RPMI8226 (cell line): ENCODE results near the gene CLDN10.
"Not testable (repeated sequence)": the region's sequence is repeated elsewhere in the genome, so short reads cannot be mapped to it uniquely, and the experiment has no call there.

Source experiments
- DNase-seq: peaks from one replicate; pipeline ENCODE4 v3.0.0-alpha.2; 2015

The CLDN10 gene

DNA sequence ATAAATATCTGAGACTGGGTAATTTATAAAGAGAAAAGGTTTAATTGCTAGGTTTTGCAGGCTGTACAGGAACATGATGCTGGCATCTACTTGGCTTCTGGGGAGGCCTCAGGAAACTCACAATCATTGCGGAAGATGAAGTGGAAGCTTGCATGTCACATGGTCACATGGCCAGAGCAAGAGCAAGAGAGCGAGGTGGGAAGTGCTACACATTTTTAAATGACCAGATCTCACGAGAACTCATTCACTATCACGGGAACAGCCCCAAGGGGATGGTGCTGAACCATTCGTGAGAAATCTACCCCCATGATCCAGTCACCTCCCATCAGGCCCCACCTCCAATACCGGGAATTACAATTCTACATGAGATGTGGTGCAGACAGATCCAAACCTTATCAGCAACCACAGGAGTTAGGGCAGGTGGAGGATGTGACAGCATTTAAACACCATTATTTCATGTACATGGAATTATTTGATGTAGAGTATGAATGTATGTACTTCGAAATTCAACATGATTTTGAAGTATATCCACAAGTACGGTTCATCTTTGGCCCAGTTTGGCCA lies 10.5 kb upstream of the CLDN10 start:
- DNase-seq = no peak

DNA sequence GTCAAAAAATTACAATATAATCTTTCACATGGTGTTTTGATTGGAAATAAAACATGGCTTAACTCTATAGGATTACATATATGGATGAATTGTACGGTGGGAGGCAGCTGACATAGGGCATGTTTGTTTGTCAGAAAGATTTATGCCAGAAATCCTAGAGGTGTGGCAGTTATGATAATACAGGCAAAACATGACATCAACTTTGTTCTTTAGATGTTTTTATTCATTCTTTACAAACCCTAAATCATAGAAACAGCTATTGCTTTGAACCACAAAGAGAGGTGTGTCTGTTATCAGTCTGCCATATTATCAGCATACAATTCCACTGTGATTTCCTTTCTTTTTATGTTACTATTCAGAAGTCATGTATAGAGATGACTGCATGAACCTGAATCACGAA lies 8.2 kb upstream of the CLDN10 start:
- DNase-seq = no peak

DNA sequence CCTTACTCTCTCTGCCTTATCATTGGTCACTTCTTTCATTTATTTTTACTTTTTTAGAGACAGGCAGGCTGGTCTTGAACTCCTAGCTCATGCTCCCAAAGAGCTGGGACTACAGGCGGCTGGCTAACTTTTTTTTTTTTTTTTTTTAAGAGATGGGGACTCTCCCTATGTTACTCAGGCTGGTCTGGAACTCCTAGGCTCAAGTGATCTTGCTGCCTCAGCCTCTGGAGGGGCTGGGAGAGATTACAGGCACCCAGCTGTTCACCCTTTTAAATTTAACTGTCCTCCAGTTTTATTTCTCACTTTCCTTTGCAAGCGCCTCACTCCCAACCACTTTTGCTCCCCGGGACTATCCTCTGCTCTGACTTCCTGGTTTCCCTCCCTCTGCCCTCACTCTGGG lies 5.6 kb upstream of the CLDN10 start:
- DNase-seq = no peak

DNA sequence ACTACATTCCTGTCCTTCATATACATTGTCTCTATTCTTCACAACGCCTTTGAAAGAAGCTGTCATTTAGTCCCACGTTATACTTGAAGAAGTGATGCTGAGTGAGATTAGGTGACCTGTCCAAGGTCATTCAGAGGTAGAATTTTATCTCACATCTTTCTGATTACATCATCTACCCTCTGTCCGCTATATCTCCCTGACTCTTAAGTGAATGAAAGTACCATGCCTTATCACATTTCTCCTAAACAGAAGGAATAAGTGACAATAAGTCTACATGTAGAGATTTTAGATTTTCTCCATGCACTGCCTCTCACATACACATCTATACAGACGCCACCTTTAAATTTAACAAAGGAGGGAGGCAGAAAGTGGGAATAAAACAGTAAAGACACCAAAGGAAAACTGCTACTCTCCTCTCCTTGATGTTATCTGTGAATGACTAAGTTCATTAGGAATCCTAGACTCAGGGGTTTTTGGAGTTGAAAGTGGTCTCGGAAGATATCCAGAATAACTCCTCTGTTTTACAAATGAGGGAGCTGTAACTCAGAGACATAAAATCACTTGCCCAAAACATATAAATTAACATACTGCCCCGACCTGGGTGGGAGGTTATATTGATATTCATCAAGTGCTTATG lies 4.9 kb upstream of the CLDN10 start:
- DNase-seq = no peak

DNA sequence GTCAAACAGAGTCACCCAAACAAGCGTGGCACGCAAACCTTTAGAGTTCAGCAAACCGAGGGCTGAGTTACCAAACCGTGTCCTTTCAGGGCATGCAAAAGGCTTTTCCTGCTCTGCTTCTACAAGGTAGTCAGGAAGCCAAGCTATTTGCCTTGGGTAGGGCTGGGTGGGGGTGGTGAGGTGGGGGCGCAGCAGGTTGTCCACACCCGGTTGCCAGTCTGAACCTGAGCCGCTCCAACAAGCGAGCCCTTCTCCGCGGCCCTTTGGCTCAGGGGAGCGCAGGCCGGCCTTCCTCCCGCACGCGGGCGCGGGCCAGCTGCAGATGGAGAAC lies 347 bp upstream of the CLDN10 start:
- no peak for DNase-seq

DNA sequence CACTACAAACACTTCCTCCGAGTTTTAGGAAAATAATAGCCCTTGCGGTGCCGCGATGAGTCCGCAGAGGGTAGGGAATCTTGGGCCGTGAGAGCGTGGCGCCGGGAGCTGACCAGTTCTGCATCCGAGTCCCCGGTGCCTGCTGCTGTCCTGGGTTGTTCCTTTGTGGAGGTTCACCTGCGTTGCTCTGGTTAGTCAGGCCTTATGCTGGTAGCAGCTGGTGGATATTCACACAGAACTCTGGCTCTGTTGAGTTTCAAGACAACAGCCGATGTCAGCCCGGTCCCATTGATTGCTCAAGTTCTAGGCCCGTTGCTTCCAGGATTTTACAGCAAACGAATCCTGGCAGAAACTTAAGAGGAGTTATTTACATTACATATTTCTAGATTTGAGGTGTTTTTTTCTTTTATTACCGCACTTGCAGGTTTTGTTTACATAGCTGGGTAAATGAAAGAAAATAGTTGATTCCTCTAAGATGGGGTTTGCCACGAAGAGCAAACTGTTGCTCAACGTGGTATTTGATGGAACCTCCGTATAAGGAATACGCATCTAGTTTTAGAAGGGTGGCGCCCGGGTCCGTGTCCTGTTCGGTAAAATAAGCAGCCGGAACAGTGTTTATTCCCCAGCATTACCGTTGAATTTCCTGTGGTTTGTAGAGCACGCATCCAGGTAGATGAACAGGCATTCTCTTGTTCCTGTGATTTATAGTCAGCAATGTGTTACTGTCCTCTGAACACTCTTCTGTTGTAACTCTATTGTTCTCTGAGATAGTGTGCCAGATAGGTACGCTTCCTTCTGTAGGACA lies 1.3 kb downstream of the CLDN10 start:
- no peak for DNase-seq

DNA sequence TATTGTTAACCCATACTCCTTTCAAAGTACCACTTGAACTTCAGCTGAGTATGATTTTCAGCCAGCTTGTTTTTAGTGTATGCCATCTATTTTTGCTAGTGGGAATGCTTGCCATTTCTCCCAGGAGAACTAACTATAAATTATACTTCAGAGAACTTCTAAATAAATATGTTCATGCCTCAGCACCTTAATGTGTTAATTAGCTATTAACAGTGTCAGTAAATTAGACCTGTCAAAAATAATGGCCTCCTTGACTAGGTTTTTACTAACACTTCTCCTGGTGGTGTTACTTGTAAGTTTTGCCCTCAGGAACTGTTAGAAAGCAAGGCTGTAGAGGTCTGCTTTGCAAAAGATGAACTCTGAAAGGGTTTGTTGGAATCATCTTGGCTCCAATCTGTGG lies 4.5 kb downstream of the CLDN10 start:
- DNase-seq = no peak

DNA sequence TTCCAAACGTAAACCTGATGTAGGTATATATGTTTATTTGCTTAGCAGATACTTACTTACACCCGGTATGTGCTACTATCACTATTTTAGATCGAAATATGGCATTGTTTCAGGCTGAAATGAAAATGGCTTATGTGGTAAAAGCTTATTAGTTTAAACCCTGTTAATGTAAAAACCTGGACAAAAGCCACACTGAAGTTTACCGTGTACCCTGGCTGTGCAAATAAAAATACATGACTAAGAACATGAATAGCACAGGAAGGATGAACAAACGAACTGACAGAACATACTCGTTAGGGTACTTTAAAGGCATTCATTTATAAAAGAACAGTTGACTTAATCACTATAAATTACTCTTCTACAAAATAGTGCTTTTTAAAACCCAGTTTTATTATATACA lies 6.6 kb downstream of the CLDN10 start:
- DNase-seq = no peak

DNA sequence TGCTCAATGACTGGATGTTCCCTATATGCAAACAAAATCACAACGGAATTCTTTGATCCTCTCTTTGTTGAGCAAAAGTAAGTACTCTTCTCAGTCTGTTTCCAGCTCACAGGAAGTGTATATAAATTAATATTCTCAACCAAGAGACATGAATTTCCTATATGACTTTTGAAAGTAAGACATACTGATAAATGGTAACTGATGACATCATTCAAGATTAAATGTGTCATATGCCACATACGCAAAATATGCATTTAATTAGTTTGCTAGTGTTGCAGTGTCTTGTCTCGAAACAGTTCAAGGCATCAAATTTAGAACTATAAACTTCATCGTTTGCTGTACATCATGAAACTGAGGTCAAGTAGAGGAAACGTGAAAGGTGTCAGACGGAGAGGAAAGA lies 7.9 kb downstream of the CLDN10 start:
- no peak for DNase-seq

DNA sequence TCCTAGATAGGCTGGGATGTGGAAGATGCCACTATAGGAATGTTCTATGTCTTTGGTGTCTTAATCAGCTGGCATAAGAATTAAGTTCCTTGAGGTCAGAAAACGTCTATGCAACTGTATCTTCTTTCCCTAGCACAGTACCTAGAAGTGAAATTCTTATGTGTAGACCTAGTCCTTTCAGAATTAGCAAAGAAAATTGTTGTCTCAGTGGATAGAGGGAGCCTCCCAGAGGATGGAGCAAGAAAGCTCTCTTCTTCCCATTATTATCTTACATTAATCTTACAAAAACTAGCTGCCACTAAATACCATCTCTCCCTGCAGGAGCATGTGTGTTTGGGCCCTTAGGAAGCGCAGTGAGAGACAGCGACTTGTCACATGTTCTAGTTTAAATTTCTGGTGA lies 11.6 kb downstream of the CLDN10 start:
- no peak for DNase-seq

DNA sequence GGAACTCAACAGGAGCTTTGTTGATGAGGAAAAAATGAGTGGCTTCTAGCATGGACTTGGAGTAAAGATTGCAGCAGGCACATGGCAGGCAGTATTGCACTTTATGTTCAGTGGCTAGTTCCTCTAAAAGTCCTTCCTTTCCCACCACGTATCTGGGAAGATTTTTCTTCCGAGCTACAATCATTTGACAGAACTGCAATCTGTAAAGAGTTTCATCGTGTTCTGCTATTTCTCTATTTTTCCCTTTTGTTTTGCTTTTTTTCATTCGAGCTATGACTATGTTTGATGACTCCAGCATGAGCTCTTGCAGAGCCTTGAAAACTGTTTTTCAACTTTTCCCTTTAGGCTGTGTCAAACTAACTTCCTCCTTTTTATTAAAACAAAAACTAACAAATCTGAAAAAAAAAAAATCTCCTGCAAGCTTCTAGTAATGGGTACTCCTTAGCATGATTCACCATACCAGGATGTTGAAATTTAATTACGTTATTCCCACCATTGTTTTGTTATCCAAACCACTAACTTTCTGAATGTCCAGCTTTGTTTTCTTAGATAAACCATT lies 12.3 kb downstream of the CLDN10 start:
- DNase-seq = no peak

DNA sequence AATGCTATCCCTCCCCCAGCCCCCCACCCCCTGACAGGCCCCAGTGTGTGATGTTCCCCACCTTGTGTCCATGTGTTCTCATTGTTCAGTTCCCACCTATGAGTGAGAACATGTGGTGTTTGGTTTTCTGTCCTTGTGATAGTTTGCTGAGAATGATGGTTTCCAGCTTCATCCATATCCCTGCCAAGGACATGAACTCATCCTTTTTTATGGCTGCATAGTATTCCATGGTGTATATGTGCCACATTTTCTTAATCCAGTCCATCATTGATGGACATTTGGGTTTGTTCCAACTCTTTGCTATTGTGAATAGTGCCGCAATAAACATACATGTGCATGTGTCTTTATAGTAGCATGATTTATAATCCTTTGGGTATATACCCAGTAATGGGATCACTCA lies 13.2 kb downstream of the CLDN10 start:
- DNase-seq = not testable (repeated sequence)

DNA sequence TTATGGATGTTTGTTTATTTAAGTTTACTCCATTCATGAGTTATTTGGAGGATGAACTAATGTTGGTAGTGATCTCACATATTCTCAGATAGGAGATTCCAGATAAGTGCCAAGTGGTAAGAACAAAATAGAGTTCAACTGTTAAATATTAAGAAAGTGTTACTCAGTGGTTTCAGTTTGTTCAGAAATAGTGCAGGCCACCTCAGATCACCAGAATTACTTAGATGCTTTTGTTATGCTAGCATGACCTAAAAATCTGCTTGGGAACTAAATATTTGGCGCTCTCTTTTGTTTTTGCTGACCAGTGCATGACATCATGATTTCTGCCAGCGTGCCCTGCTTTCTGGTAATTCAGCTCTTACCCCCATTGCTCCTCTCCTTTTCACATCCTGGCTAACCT lies 15.6 kb downstream of the CLDN10 start:
- no peak for DNase-seq

DNA sequence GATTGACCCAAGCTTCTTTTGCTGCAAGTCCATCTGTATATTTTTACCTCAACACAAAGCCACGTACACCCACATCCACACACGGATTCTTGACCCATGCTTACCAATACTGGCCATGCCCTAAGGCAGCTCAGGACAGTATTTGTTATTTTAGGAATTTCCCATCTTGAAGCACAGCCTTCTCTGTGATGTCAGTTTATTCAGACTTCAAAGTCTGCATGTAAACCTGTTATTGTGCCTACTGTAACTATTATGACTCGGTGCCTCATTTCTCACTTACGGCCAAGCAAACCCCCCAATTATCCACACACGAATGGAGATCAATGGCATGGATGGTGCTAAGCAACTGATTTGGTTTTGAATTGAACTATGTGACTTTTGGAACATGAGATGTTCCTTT lies 17.5 kb downstream of the CLDN10 start:
- no peak for DNase-seq

DNA sequence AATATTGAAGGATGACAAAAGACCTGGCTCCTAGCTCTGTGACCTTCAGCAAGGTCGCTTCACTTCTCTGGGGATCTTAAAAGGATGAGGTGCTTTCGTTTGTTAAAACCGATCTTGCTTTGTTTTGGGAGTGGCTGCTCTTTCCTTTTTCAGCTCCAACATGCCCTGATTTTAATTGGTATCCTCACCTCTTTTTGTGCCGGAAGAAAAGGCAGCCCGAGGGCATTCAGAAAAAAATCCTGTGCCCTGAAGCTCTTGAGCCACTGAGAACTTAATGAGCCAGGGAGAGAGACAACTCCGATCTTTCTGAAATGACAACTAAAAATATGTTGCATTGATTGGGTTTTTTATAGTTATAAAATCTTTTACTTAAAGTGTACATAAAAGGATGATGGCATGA lies 19.4 kb downstream of the CLDN10 start:
- no peak for DNase-seq

DNA sequence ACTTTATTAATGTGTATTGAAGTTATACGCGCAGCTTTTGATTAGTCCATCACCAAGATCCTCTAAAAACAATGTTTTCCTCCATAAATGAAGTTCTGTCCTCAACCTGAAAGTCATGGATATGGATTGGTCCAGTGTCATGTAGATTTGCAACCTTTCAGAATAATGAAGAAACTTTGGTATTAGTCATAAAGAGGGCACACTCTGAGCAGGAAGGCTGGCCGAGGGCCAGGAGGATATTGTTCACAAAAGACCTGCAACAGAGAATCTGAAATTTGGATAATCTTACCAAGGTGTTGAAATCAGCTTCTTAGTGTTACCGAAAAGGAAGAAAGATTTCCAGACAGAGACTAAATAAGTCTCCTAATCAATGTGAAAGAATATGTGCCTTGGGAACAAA lies 20.7 kb downstream of the CLDN10 start:
- DNase-seq = no peak

DNA sequence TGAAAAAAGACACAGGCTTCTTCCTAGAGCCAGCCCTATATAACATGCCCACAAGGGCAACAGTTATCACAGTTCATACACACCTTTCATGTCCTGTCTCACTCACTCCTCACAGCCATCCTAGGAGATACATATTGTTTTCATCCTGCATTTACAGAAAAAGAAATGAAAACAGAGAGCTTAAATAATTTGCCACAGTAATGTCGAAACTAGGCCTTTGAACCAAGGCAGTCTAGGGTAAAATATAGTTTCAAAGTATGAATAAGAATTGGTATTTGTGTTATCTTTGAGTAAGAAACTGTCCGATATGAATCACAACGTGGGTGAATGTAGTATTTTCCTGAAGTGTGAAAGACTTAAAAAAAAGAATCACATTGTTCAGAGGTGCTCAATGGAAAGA lies 26.8 kb downstream of the CLDN10 start:
- no peak for DNase-seq

DNA sequence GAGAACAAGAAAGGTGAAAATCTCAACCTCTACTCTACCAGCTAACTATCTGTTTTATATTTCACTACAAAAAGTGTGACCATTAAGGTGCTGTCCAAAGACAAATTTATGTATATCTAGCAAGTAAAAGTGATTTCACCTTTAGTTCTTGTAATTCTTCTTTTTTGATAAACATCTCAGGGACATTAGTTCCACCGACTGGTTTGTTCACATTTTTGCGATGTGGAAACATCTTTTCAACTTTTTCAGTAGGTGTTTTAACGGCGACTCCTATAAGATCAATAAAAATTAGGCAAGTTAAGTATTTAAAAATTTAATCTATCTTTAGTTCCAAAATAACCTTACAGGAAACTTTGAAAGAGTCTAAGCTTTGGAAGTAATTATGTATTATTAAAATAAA lies 33.3 kb downstream of the CLDN10 start:
- no peak for DNase-seq

DNA sequence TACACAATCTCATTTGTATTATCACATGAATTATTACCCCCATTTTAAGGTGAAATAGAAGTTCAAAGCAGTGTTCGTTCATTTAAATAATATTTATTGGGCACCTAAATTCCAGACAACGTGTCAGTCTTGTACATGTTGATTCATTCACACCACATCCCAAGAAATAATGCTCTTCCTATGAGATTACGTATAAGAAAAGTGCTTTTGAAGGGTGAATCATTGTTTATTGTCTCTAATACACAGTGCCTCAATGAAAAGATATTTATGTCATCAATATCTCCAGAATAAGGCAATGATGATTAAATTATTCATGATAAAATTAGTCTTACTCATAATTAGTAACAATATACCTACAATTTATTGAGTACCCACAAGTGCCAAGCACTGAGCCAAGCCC lies 35.6 kb downstream of the CLDN10 start:
- no peak for DNase-seq

DNA sequence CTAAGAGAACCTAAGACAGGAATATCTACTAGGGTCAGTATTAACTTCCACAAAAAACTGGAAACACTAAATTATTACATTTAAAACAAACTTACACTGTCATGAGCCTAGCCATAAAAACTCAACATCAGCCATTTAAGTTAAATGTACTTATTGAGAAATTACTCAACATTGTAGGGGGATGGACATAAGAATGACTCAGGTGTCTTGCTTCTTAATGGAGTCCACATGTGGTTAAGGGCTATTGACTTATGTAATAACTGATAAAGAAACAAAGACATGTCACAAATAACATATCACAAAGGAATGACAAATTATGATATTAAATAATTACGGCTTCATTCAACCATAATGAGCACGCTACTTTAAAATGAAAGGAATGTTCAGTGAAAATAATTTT lies 36.2 kb downstream of the CLDN10 start:
- DNase-seq = no peak

DNA sequence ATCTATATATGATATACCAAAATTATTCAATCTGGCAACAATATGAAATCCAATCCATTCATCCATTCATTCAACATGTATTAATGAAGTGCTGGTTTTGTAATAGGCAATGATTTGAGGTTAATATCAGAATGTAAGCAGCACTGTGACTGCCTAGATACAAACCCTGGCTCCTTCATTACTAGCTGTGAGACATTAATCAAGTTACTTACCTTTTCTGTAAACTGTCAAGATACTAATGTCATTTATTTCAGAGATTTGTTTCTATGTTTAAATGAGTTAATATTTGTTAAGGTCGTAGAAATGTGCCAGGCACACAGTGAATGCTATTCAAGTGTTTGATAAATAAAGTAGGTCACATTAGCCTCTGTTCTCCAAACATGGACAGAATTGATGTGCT lies 40.9 kb downstream of the CLDN10 start:
- DNase-seq = no peak

DNA sequence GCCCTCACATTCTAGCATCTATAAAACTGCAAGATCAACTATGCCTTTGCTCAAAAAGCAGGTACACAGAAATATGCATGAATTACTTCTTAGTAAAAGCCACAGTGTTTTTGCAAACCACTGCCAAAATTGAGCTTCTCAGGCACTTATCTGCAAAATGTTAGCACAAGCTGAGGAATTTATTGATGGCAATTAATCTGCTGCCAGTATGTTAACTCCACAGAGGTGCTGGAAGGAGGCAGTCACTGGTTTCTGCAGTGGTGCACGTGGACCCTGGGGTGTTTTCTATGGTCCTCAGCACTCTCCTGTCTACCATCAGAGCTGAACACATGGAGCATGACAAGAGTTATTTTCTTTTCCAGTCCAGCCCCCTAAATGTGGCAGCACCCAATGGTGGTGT lies 44.2 kb downstream of the CLDN10 start:
- DNase-seq = no peak

DNA sequence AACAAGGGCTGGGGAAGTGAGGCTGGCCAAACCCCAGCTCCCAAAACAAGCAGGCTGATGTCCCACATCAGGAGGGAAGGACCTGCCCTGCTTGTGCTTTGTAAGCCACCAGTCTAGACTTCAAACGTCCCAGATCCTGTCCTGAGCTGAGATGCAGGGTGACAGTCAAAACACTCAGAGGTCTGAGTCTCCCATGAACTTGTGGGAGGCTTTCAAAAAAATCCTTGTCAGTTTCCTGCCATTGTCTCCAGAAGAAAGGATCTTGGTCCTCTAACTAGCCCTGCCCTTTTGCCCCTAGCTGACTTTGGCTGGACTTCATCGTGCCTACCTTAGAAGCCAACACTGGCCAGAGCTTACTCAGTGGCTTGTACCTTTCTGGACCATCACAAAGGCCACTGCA lies 48.7 kb downstream of the CLDN10 start:
- DNase-seq = no peak

DNA sequence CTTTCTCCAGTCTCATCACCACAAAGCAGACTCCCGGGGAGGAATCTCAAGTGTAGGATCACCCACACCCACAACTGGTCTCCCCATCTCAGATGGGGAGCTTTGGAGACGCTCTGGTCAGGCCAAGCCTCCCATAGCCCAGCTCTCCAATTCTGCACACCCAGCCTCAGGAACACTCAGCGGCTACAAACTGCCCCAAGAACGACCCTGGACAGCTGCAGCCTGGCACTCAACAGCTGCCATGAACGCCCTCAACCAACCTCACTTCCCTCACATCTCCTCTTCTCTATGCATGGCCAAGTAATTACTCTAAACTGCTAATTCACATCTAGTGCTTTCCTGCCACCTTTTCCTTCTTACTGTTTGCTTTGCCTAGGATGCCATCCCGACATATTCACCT lies 49.4 kb downstream of the CLDN10 start:
- no peak for DNase-seq
